Prostate gland (tissue), 2 donors: ENCODE measurements around the gene PIGX. TPM values are rescaled to one million over a fixed set of nuclear protein-coding genes. Genes with fewer than 3 reads are reported as not detected.

Experiments
- DNase-seq: peaks from one replicate; pipeline ENCODE4 v3.0.0-alpha.2; 2019; ENCODE audit warnings: low spot score
- H3K27ac ChIP-seq, 2 donors: fragments of 200-600 bp; sonication (generic); 2 replicates each; pipeline ENCODE4 v1.5.1; 2017 to 2019
- H3K27me3 ChIP-seq: fragments of 200-600 bp; sonication (generic); replicated peaks from 2 replicates; pipeline ENCODE4 v1.5.1; 2019; ENCODE audit not compliant: insufficient read depth
- H3K36me3 ChIP-seq, 2 donors: fragments of 200-600 bp; sonication (generic); 1 replicate in 1 of 2; 2 replicates in 1 of 2; pipeline versions ENCODE4 v1.5.1 to v1.8.1; 2017 to 2019
- H3K4me1 ChIP-seq: fragments of 200-600 bp; sonication (generic); replicated peaks from 2 replicates; pipeline ENCODE4 v1.5.1; 2019
- H3K4me3 ChIP-seq, 2 donors: fragments of 200-600 bp; sonication (generic); 2 replicates each; pipeline ENCODE4 v1.5.1; 2017 to 2019
- H3K9me3 ChIP-seq: fragments of 200-600 bp; sonication (generic); 2 replicates; pipeline ENCODE4 v1.5.1; 2017
- POLR2A ChIP-seq: fragments of 450-650 bp; IDR thresholded peaks from one replicate; pipeline ENCODE4 v1.6.1; 2016; ENCODE audit warnings: antibody characterized with exemption, mild to moderate bottlenecking
- POLR2AphosphoS5 ChIP-seq: sonication (generic); formaldehyde crosslinking; IDR thresholded peaks from one replicate; pipeline ENCODE4 v1.6.1; 2017; ENCODE audit warnings: antibody characterized with exemption
- WGBS: methylation state at CpG from one replicate; pipeline ENCODE4 v1.1.5; 2018; 5-methylcytosine and 5-hydroxymethylcytosine counted together
- intact Hi-C: fragments of 100-400 bp; cut with DNase I; formaldehyde crosslinking; loops from one replicate; pipeline ENCODE4 v1.14.2; 2022
- total RNA-seq, 2 donors: library from RNA; depleted of rRNA; stranded (reverse); fragments of >200 nt; gene quantifications; one replicate each; pipeline ENCODE4 v1.1.0, GENCODE V29; 2016
- TF ChIP-seq, protein P1 (sequence below), 4 experiments: fragments of 200-600 bp in 2 of 4; fragments of 450-650 bp in 2 of 4; sonication (generic) in 2 of 4; IDR thresholded peaks; 1 replicate in 3 of 4; 2 replicates in 1 of 4; pipeline ENCODE4 v1.5.1; 2016 to 2019; ENCODE audit warnings: antibody characterized with exemption in 4 of 4, mild to moderate bottlenecking in 2 of 4, moderate library complexity in 2 of 4

Gene PIGX
- total RNA-seq, 2 donors from 2014 or later, result 32.6 to 60.4 TPM

DNA sequence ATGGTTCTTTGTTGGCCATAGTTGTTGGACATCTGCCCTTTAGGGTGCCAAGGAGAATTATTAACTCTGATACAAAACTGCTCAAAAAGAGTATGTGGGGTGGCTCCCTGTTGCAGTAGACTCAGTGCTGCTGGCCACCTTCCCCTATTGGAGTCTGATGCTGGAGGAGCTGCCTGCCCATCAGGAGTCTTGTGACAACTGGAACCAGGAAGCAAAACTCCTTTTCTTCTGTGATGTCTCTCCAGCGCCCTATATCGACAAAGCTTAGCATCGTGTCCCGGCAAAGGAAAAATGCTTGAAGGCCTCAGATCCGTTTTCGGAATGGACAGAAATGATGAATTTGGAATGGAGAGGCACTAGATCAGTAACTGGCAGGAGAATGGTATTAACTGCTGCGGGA, 51.0 kb downstream of the PIGX start:
- TF ChIP-seq POLR2A (no peak), POLR2AphosphoS5 (no peak)
- TF ChIP-seq, protein P1, sequence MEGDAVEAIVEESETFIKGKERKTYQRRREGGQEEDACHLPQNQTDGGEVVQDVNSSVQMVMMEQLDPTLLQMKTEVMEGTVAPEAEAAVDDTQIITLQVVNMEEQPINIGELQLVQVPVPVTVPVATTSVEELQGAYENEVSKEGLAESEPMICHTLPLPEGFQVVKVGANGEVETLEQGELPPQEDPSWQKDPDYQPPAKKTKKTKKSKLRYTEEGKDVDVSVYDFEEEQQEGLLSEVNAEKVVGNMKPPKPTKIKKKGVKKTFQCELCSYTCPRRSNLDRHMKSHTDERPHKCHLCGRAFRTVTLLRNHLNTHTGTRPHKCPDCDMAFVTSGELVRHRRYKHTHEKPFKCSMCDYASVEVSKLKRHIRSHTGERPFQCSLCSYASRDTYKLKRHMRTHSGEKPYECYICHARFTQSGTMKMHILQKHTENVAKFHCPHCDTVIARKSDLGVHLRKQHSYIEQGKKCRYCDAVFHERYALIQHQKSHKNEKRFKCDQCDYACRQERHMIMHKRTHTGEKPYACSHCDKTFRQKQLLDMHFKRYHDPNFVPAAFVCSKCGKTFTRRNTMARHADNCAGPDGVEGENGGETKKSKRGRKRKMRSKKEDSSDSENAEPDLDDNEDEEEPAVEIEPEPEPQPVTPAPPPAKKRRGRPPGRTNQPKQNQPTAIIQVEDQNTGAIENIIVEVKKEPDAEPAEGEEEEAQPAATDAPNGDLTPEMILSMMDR (IDR thresholded peaks at IDR 0.05), result no peak
- no peak for DNase-seq
- Histone ChIP-seq H3K27me3 (no peaks in the 10 kb centered on the region), H3K36me3 (no peaks in the 10 kb centered on the region), H3K4me1 (no peaks in the 10 kb centered on the region), H3K27ac (no peak overlapping the region), H3K9me3 (no peaks in the 10 kb centered on the region), H3K4me3 (no peak overlapping the region)
- WGBS, result 95% methylated on average over 7 of the region's 7 CpGs
- intact Hi-C loops, result no loop called here

DNA sequence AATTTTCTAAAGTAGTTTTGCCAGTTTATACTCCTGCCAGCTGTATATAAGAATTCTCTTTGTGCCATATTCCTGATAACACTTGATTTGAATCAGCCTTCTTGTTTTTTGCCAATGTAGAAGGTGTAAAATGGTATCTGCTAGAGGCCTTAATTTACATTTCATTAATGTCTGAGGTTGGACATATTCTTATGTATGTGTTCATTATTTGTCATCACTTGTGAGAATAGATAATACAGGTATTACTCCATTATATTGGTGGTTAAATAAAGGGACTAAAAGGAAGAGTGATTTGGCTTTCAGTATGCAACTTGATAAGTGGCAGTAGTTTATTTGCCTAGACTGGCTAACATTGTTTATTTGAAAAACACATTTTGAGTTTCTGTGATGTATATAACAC, 53.3 kb downstream of the PIGX start:
- no peaks in the 10 kb centered on the region for H3K9me3 ChIP-seq
- no peaks in the 10 kb centered on the region for H3K27me3 ChIP-seq
- H3K4me3 ChIP-seq, result no peak overlapping the region
- no peaks in the 10 kb centered on the region for H3K4me1 ChIP-seq
- no peaks in the 10 kb centered on the region for H3K36me3 ChIP-seq
- no peak for DNase-seq
- no peak overlapping the region for H3K27ac ChIP-seq
- TF ChIP-seq POLR2AphosphoS5 (no peak), POLR2A (no peak)
- TF ChIP-seq, protein P1 (IDR thresholded peaks at IDR 0.05), result no peak
- intact Hi-C loops, result no loop called here

DNA sequence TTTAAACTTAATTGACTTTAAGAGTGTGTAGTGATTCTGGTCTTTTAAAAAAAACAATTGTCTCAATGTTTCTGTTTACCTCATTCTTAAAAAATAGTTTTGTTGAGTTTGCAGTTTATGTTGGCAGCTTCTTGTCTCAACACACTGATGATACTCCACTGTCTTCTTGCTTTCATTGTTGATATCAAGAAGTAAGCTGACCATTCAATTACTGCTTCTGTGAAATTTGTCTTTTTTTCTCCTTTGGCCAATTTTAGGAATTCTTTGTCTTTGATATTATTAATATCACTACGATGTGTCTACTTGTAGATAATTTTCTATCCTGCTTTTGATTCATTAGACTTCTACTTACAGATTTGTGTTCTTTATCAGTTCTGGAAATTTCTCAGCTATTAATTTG, 58.9 kb downstream of the PIGX start:
- 90% methylated on average over 1 of the region's 1 CpG for whole genome bisulfite sequencing

DNA sequence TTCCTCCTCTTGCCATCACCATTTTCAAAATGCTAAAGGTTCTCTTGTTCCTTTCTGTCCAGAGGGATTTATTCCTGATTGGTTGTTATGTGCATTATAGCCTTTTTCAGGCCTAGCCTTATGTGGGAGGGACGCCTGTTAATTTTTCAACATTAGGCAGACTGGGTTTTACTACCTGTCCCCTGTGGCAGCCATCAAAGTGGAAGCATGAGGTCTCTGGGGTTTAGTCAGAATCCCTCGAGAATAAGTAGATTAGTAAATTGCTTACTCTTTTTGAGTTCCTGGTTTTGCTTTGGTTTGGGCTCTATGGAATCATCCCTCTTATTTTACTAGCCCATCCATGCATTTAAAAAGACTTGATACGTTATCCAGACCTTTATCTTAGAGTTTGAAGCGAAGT, 59.9 kb downstream of the PIGX start:
- WGBS, result 88% methylated on average over 4 of the region's 4 CpGs
- no peak overlapping the region for H3K4me3 ChIP-seq
- TF ChIP-seq POLR2AphosphoS5 (no peak), POLR2A (no peak)
- TF ChIP-seq, protein P1 (IDR thresholded peaks at IDR 0.05), result no peak
- intact Hi-C loops, result no loop called here
- H3K27ac ChIP-seq, result no peak overlapping the region
- no peaks in the 10 kb centered on the region for H3K36me3 ChIP-seq
- no peaks in the 10 kb centered on the region for H3K4me1 ChIP-seq
- H3K9me3 ChIP-seq, result no peaks in the 10 kb centered on the region
- H3K27me3 ChIP-seq, result no peaks in the 10 kb centered on the region
- no peak for DNase-seq

More for the DNA sequence above, 58.9 kb downstream of the PIGX start:
- no peaks in the 10 kb centered on the region for H3K4me1 ChIP-seq
- no peaks in the 10 kb centered on the region for H3K27me3 ChIP-seq
- intact Hi-C loops, result no loop called here
- DNase-seq, result no peak
- no peak overlapping the region for H3K27ac ChIP-seq
- H3K9me3 ChIP-seq, result no peaks in the 10 kb centered on the region
- no peak for TF ChIP-seq POLR2AphosphoS5
- no peak for TF ChIP-seq POLR2A
- TF ChIP-seq, protein P1 (IDR thresholded peaks at IDR 0.05), result no peak
- H3K36me3 ChIP-seq, result no peaks in the 10 kb centered on the region
- H3K4me3 ChIP-seq, result no peak overlapping the region

DNA sequence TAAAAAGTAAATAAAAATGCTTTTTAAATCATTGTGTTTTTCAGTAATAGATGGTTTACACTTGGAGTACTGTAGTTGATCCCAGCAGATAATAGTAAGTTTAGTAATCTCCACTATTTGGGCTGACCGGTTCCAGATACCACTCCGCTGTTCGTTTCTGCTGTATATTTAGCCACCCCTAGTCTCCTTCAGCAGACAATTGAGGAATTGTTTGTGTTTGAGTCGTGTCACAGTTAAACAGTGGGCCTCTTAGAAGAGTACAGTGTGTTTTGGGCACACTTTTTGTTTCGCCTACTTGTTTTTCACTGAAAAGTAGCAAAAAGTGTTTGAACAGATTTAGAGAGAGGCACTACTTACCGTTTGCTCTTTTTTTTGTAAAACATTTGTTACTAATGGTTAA, 60.7 kb downstream of the PIGX start:
- TF ChIP-seq, protein P1 (IDR thresholded peaks at IDR 0.05), result no peak
- TF ChIP-seq POLR2AphosphoS5, result no peak
- TF ChIP-seq POLR2A, result no peak
- WGBS, result 58% methylated on average over 6 of the region's 6 CpGs
- Histone ChIP-seq H3K4me1 (no peaks in the 10 kb centered on the region), H3K27me3 (no peaks in the 10 kb centered on the region), H3K27ac (no peak overlapping the region), H3K36me3 (no peaks in the 10 kb centered on the region), H3K9me3 (no peaks in the 10 kb centered on the region), H3K4me3 (no peak overlapping the region)
- no peak for DNase-seq
- intact Hi-C loops, result no loop called here
